Activated naive CD8-positive, alpha-beta T cell (primary cell): ENCODE results near the gene LMO2.

Source experiments
- H3K27ac Mint-ChIP-seq: one replicate; pipeline ENCODE4 v1.8.0; 2021; ENCODE audit warnings: mixed read lengths
- H3K27me3 Mint-ChIP-seq: one replicate; pipeline ENCODE4 v1.8.0; 2021; ENCODE audit warnings: mixed read lengths
- H3K36me3 Mint-ChIP-seq: one replicate; pipeline ENCODE4 v1.8.0; 2021; ENCODE audit warnings: mixed read lengths
- H3K4me1 Mint-ChIP-seq: one replicate; pipeline ENCODE4 v1.8.0; 2021; ENCODE audit warnings: low read depth, mixed read lengths
- H3K4me3 Mint-ChIP-seq: one replicate; pipeline ENCODE4 v1.8.0; 2021; ENCODE audit warnings: mild to moderate bottlenecking, mixed read lengths
- H3K9me3 Mint-ChIP-seq: one replicate; pipeline ENCODE4 v1.8.0; 2021; ENCODE audit warnings: low read depth, mixed read lengths

Gene LMO2

GRCh38 chr11:33867561-33867960 lies 24.3 kb downstream of the LMO2 start:
- H3K36me3 Mint-ChIP-seq, result no peaks in the 10 kb centered on the region
- no peak overlapping the region for H3K27ac Mint-ChIP-seq
- peaks cover 17% of the 10 kb centered on the region for H3K4me1 Mint-ChIP-seq
- peaks cover 38% of the 10 kb centered on the region for H3K27me3 Mint-ChIP-seq
- peak overlapping the region; percentile 67 for H3K4me3 Mint-ChIP-seq
- no peaks in the 10 kb centered on the region for H3K9me3 Mint-ChIP-seq

DNA sequence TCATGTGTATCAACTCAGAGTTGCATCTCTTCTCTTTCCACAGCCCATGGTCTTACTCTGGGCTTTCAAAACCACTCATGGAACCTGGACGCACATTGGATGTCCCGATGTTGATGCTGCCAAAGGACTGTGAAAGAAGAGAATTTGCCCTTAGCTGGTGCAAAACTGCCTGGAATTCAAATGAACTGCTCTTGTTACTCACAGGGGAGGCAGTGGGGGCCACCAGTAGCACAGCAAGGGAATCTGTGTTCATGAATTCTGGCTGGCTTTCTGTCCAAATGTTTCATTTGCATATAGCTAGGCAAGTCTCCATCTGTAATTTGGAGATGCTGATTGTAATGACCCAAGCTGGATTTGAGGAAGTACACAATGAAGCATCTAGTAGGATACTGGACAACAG lies 24.9 kb downstream of the LMO2 start:
- no peaks in the 10 kb centered on the region for H3K9me3 Mint-ChIP-seq
- peaks cover 35% of the 10 kb centered on the region for H3K27me3 Mint-ChIP-seq
- no peak overlapping the region for H3K27ac Mint-ChIP-seq
- H3K4me1 Mint-ChIP-seq, result peaks cover 17% of the 10 kb centered on the region
- no peaks in the 10 kb centered on the region for H3K36me3 Mint-ChIP-seq
- no peak overlapping the region for H3K4me3 Mint-ChIP-seq

DNA sequence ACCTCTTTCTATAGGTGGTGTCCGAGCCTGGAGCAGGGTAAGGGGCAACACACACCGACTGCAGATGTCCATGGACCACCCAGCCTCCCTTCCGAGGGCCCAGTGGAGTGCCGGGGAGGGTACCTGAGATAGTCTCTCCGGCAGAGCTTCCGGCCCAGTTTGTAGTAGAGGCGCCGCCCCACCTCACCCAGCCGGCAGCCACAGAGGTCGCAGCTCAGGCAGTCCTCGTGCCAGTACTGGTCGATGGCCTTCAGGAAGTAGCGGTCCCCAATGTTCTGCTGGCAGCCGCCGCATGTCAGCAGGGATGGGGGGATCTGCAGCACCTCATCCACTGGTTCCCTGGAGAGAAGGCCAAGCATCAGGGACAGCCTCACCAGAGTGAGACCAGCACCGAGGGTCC lies 27.4 kb downstream of the LMO2 start:
- Mint-ChIP-seq H3K27ac (no peak overlapping the region), H3K9me3 (no peaks in the 10 kb centered on the region), H3K4me1 (peaks cover 7% of the 10 kb centered on the region), H3K27me3 (peaks cover 34% of the 10 kb centered on the region), H3K4me3 (no peak overlapping the region), H3K36me3 (no peaks in the 10 kb centered on the region)

DNA sequence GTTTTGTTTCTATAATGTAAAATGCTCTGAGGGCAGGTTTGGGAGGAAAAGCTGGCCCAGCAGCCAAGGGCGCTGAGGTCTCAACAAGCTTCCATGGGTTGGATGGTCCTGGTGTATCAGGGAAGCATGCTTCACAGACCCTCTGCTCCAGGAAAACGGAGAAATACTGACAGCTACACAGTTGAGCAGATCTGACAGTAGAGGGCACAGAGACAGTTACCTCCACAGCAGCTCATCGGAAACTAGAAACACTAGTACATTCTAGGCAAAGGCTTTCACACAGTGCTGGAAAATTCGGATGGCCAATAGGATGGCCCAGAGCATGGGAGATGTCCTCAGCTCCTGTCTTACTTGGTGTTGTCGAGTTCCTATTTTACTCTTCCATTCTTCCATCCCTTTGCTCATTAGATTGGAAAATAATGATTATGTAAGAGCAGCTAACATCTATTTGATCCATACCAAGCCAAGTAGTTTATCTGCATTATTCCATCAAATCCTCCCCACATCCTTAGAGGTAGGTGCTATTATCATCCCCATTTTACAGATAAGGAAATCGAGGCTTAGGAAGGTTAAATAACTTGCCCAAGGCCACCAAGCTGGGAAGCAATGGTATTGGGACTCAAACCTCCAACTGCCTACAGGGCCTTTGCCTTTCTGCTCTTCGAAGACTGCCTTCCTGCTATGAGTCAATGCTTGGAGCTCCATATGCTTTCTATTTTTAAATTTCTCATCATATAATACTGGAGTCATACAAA lies 28.3 kb downstream of the LMO2 start:
- Mint-ChIP-seq H3K27ac (no peak overlapping the region), H3K4me3 (no peak overlapping the region), H3K36me3 (no peaks in the 10 kb centered on the region), H3K27me3 (peaks cover 35% of the 10 kb centered on the region), H3K9me3 (no peaks in the 10 kb centered on the region), H3K4me1 (peaks cover 7% of the 10 kb centered on the region)

DNA sequence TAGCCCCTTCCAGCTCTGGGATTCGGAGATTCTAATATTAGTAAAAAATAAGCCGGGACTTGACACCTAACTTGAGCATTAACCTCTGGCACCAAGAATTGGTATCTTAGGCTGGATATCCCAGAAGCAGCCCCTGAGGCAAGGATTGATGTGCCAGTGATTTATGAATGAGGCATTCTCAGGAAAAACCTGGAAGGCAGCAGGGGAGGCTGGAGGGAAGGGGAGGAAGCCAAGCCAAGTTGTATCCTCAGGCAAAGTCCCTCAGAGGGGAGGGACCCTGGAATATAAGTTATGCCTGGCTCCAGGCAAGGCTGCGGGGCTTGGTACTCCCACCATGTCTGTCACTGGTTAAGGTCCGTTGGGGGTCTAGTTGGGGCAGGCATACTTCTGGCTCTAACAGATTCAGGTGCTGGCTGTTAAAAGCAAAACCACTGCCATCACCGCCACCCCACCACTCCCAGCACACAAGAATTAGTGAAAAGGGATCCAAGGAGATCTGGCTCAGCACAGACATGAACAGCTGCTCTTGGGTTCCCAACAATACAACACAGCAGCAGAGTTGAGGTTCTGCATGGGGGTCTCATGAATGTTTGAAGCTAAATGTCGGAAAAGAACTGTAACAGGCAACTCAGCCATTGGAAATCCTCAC lies 29.8 kb downstream of the LMO2 start:
- H3K9me3 Mint-ChIP-seq, result no peaks in the 10 kb centered on the region
- H3K36me3 Mint-ChIP-seq, result no peaks in the 10 kb centered on the region
- H3K4me3 Mint-ChIP-seq, result no peak overlapping the region
- H3K27me3 Mint-ChIP-seq, result peaks cover 31% of the 10 kb centered on the region
- H3K27ac Mint-ChIP-seq, result no peak overlapping the region
- H3K4me1 Mint-ChIP-seq, result no peaks in the 10 kb centered on the region

GRCh38 chr11:33861386-33861785 lies 30.5 kb downstream of the LMO2 start:
- Mint-ChIP-seq H3K27me3 (peaks cover 29% of the 10 kb centered on the region), H3K27ac (no peak overlapping the region), H3K4me1 (no peaks in the 10 kb centered on the region), H3K9me3 (no peaks in the 10 kb centered on the region), H3K4me3 (no peak overlapping the region), H3K36me3 (no peaks in the 10 kb centered on the region)

DNA sequence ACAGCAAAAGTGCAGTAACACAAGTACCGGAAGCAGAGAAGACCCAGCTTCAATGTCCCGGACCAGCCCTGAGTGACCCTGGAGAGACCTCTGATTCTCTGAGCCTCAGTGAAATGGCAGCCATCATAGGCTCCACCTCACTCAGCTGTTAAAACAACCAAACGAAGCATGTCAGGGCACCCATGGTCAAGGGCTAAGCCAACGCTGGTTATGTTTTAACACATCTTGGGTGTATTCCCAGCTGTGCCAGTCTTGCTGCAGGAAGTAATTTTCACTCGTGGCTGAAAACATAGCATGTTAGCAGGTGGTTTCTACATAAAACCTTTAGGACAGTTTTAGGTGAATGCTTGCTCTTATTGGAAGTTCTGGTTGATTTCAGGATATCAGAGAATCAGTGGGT lies 30.9 kb downstream of the LMO2 start:
- Mint-ChIP-seq H3K27me3 (peaks cover 26% of the 10 kb centered on the region), H3K9me3 (no peaks in the 10 kb centered on the region), H3K4me1 (no peaks in the 10 kb centered on the region), H3K27ac (no peak overlapping the region), H3K4me3 (no peak overlapping the region), H3K36me3 (no peaks in the 10 kb centered on the region)

DNA sequence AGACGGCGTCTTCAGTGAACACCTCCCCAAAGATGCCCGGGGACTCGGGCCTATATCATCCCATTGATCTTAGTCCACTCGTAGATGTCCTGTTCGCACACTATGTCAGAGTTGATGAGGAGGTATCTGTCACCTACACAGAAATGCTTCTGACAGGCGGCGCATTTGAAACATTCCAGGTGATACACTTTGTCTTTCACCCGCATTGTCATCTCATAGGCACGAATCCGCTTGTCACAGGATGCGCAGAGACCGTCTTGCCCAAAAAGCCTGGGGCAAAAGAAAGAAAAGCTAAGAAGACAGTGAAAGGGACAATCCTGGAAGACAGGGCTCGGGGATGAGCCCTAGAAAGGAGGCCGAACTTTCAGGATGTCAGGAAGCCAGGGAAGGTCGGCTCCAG lies 32.6 kb downstream of the LMO2 start:
- no peak overlapping the region for H3K27ac Mint-ChIP-seq
- H3K4me3 Mint-ChIP-seq, result no peak overlapping the region
- H3K4me1 Mint-ChIP-seq, result no peaks in the 10 kb centered on the region
- peaks cover 25% of the 10 kb centered on the region for H3K27me3 Mint-ChIP-seq
- H3K9me3 Mint-ChIP-seq, result no peaks in the 10 kb centered on the region
- no peaks in the 10 kb centered on the region for H3K36me3 Mint-ChIP-seq

- no peak overlapping the region for H3K4me3 Mint-ChIP-seq
- H3K4me1 Mint-ChIP-seq, result no peaks in the 10 kb centered on the region
- no peaks in the 10 kb centered on the region for H3K36me3 Mint-ChIP-seq
- H3K27me3 Mint-ChIP-seq, result peaks cover 22% of the 10 kb centered on the region
- H3K9me3 Mint-ChIP-seq, result no peaks in the 10 kb centered on the region
- no peak overlapping the region for H3K27ac Mint-ChIP-seq
Observed at GRCh38 chr11:33857933-33858371, 33.9 kb downstream of the LMO2 start.

DNA sequence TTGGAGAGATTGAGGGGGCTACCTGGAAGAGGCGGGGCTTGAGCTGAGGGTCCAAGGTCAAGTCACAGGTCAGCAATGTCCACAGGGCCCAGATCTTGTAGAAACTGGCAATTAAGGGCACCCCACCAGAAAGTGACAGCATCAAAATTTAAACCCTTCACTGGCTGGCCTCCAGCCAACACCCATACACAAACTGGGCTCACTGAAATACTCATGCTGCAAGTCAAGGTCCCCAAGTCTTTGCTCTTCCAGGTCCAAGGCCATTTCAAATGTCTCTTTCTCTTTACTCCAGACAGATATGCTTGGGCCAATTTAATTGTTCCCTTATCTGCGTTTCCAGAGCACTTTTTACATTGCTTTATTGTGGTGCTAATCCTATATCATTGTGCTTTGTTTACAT lies 36.4 kb downstream of the LMO2 start:
- peaks cover 16% of the 10 kb centered on the region for H3K27me3 Mint-ChIP-seq
- no peak overlapping the region for H3K27ac Mint-ChIP-seq
- no peak overlapping the region for H3K4me3 Mint-ChIP-seq
- H3K9me3 Mint-ChIP-seq, result no peaks in the 10 kb centered on the region
- H3K4me1 Mint-ChIP-seq, result no peaks in the 10 kb centered on the region
- H3K36me3 Mint-ChIP-seq, result no peaks in the 10 kb centered on the region

DNA sequence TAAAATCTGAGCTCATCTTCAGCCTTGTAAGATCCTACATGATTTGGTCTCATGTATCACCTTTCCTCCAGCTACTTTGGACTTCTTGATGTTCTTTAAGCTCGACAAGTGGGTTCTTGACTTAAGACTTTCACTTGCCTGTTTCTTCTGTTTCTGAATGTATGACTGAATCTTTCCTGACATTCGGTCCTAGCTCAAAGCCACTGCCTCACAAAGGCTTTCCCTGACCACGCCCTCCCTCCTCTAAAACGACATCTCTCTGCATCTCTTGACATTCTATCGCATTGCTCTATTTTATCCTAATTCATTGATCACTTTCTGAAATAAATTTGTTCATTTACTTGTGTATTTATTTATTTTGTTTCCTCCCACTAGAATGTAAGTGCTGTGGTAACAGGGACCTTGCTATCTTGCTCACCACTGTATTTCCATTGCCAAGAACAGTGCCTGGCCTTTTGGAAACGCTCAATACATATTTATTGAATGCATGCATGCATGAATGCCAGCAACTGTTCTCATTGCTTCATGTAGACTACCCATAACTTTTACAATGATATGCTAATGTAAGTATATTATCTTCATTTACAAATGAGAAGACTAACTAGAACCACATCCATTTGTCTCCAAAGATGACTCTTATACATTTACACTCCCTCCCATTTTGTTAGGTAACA lies 43.0 kb downstream of the LMO2 start:
- Mint-ChIP-seq H3K4me1 (no peaks in the 10 kb centered on the region), H3K4me3 (no peak overlapping the region), H3K27me3 (peaks cover 7% of the 10 kb centered on the region), H3K9me3 (no peaks in the 10 kb centered on the region), H3K36me3 (no peaks in the 10 kb centered on the region), H3K27ac (no peak overlapping the region)

DNA sequence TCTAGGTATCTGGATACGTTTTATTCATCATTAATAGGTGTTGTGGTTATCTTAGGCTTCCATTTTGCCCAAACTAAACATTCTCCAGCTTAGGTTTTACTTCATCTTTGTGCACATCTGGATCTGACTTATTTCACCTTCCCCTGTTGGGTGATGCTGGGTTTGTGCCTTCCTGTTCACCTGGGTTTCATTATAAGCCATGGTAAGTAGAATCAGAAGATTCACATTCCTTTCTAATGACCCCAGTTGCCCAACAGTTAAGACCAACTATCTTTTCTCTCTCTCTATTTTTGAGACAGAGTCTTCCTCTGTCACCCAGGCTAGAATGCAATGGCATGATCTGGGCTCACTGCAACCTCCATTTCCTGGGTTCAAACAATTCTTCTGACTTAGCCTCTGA lies 44.6 kb downstream of the LMO2 start:
- peaks cover 9% of the 10 kb centered on the region for H3K27me3 Mint-ChIP-seq
- no peaks in the 10 kb centered on the region for H3K36me3 Mint-ChIP-seq
- no peak overlapping the region for H3K4me3 Mint-ChIP-seq
- no peaks in the 10 kb centered on the region for H3K9me3 Mint-ChIP-seq
- H3K4me1 Mint-ChIP-seq, result no peaks in the 10 kb centered on the region
- H3K27ac Mint-ChIP-seq, result no peak overlapping the region

- peaks cover 14% of the 10 kb centered on the region for H3K27me3 Mint-ChIP-seq
- no peak overlapping the region for H3K27ac Mint-ChIP-seq
- H3K36me3 Mint-ChIP-seq, result no peaks in the 10 kb centered on the region
- no peaks in the 10 kb centered on the region for H3K4me1 Mint-ChIP-seq
- H3K4me3 Mint-ChIP-seq, result no peak overlapping the region
- H3K9me3 Mint-ChIP-seq, result no peaks in the 10 kb centered on the region
Observed at GRCh38 chr11:33844236-33844635, 47.6 kb downstream of the LMO2 start.

- H3K9me3 Mint-ChIP-seq, result no peaks in the 10 kb centered on the region
- H3K36me3 Mint-ChIP-seq, result no peaks in the 10 kb centered on the region
- no peak overlapping the region for H3K27ac Mint-ChIP-seq
- H3K4me1 Mint-ChIP-seq, result no peaks in the 10 kb centered on the region
- H3K4me3 Mint-ChIP-seq, result no peak overlapping the region
- peaks cover 17% of the 10 kb centered on the region for H3K27me3 Mint-ChIP-seq
Observed at GRCh38 chr11:33843018-33843417, 48.9 kb downstream of the LMO2 start.

DNA sequence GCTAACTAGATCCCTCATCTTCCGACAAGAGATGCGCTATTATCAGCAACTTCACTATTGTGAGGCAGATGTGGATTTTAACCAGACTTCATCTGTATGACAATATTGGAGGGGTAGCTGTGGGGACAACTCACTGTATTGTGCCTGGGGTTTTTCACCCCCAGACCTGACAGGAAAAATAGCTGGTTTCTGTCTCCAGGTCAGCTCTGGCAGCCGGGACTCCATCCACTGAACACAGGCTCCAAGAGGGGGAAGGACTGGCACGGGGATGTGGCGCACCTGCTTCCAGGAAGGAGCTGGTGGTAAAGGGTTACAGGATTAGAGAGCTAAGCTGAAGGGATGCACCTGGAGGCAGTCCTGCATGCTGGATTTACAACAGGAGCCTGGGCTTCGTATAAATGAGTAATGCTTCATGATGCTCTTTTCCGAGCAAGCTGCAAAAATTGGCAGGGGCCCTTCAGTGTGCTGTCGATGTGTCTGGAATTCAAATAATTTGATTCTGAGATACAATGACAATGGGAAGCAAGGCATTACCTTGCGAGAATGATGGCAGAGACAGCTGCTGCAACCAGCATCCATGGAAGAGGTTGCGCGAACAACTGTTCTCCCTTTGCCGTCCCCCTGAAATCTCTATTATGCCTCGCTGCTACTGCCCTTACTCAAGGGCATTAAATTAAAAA lies 49.5 kb downstream of the LMO2 start:
- Mint-ChIP-seq H3K36me3 (no peaks in the 10 kb centered on the region), H3K4me3 (no peak overlapping the region), H3K27ac (no peak overlapping the region), H3K9me3 (no peaks in the 10 kb centered on the region), H3K4me1 (no peaks in the 10 kb centered on the region), H3K27me3 (peaks cover 17% of the 10 kb centered on the region)
